Kidney epithelial cell (primary cell): ENCODE measurements around the gene NT5DC4. TPM values are rescaled to one million over a fixed set of nuclear protein-coding genes. Genes with fewer than 3 reads are reported as not detected.

ENCODE experiments used
- DNase-seq: peaks from one replicate; pipeline ENCODE4 v3.0.0-alpha.2; 2010; ENCODE audit warnings: low read depth
- H3K27me3 ChIP-seq: 2 replicates; pipeline ENCODE4 v1.6.0; 2011; ENCODE audit warnings: low read length; ENCODE audit not compliant: control insufficient read depth, insufficient read depth
- H3K36me3 ChIP-seq: 2 replicates; pipeline ENCODE4 v1.5.1; 2011; ENCODE audit warnings: low read length; ENCODE audit not compliant: control insufficient read depth, insufficient read depth
- H3K4me3 ChIP-seq: 2 replicates; pipeline ENCODE4 v1.5.1; 2011; ENCODE audit warnings: low read depth, mild to moderate bottlenecking, control low read depth, low read length
- total RNA-seq: library from RNA; depleted of rRNA; stranded (reverse); fragments of >200 nt; gene quantifications from 2 replicates; pipeline ENCODE4 v1.2.3, GENCODE V29; 2015
- TF ChIP-seq, protein P1 (sequence below): IDR thresholded peaks from 2 replicates; pipeline ENCODE4 v1.5.1; 2011; ENCODE audit warnings: mild to moderate bottlenecking, moderate library complexity, low read length, control low read depth, inconsistent platforms; ENCODE audit not compliant: insufficient read depth, poor library complexity, severe bottlenecking

The NT5DC4 gene
- total RNA-seq, 1 donor from 2014 or later, result not detected

DNA sequence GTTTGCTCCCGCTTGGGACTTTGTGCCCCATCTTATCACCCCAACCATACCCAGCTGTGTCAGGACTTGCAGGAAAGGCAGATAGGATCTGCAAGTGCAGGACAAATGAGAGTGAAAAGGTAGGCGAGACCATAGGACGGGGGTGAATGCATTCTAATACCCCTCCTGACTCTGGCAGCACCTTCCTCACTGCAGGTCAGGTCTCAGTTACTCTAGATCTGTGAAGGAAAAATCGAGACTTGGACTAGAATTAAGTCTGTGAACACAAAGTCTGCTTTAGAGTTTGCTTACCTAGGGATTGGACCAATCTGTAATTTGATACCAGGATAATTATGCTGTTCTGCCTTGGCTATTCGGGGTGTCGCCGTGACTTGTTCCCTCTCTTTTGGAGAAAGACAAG lies 19.7 kb downstream of the NT5DC4 start:
- Histone ChIP-seq H3K27me3 (no peaks in the 10 kb centered on the region), H3K4me3 (no peak overlapping the region), H3K36me3 (no peaks in the 10 kb centered on the region)
- TF ChIP-seq, protein P1, sequence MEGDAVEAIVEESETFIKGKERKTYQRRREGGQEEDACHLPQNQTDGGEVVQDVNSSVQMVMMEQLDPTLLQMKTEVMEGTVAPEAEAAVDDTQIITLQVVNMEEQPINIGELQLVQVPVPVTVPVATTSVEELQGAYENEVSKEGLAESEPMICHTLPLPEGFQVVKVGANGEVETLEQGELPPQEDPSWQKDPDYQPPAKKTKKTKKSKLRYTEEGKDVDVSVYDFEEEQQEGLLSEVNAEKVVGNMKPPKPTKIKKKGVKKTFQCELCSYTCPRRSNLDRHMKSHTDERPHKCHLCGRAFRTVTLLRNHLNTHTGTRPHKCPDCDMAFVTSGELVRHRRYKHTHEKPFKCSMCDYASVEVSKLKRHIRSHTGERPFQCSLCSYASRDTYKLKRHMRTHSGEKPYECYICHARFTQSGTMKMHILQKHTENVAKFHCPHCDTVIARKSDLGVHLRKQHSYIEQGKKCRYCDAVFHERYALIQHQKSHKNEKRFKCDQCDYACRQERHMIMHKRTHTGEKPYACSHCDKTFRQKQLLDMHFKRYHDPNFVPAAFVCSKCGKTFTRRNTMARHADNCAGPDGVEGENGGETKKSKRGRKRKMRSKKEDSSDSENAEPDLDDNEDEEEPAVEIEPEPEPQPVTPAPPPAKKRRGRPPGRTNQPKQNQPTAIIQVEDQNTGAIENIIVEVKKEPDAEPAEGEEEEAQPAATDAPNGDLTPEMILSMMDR, result no peak
- DNase-seq, result no peak

DNA sequence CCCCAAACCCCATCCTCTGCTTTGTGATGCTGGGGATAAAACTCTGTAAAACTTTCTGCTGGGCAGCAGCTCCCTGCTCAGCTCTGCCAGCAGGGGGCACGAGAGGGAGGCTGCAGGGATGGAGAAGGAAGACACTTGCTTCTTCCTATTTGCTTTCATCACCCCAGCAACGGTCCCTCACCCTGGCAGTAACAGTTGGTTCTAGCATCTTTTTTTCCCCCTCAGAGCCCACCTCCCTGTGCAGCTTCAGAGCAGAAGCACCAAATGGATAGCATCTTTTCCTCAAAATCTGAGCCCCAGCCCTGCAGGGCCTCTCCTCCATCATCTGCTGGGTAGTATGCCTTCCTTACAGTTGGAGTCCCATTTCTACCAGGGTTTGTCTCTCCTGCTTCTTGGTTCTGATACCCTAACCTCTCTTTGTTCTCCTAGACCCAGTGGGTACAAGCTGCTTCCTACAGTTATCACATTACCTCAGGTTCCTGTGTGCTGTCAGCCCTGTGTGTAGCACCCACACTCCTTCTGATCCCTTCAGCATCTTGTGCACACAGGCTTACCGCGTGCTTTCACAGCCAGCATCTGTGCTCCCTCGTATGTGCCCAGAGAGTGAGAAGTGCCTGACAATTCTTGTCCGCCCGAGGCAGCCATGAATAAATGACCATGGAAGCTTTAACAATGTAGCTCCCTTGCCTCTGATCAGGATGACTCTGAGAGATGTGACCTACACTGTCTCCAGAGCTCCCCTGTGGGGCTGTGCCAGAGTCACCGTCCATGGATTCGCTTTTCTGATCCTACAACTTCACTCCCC lies 29.1 kb downstream of the NT5DC4 start:
- no peaks in the 10 kb centered on the region for H3K27me3 ChIP-seq
- H3K4me3 ChIP-seq, result no peak overlapping the region
- TF ChIP-seq, protein P1, result peak; percentile 99
- H3K36me3 ChIP-seq, result no peaks in the 10 kb centered on the region
- peak; percentile 44 for DNase-seq

DNA sequence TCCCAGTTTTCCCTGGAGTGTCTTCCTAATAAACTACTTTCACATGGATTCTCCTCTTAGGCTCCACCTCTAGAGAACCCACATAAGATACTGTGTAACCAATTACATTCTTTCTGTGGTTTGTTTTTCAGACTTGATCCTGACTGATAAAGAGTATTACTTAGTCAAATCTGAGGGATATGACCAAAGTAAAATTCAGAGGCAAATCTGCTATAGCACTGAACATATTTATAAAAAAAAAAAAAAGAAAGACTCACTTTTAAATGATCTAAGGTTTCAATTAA lies 29.7 kb downstream of the NT5DC4 start:
- DNase-seq, result no peak

DNA sequence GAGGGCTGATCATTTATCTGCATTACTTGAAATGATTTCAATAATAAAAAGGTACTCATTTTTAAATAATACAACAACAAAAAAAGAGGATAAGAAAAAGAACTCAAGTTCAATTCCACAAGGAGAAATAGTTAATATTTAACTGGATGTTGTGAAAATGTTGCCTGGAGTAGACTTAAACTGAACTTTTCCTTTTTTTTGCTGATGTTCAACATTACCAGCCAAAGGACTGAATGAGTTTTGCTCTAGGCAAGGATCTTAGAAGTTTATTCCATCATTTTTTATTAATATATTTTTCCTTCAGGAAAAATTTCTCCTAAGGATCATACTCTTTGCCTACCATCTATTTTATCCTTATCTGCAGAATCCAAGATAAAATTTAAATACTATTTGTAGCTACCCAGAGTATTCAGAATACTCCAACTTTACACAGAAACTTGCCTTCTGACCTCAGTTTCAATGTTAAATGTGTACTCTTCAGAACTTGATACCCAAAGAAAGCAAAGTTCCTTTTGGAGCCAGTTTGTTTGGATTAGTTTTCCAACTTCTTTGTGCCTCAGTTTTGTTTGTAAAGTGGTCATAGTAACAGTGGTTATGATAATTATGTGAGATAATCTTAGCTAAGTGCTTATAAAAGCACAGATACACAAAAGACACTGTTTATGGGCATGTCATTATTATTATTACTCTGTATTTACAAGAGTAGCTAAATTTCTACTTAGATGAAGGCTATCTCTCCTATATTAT lies 30.8 kb downstream of the NT5DC4 start:
- H3K27me3 ChIP-seq, result no peaks in the 10 kb centered on the region
- no peak for DNase-seq
- H3K4me3 ChIP-seq, result no peak overlapping the region
- TF ChIP-seq, protein P1, result no peak
- no peaks in the 10 kb centered on the region for H3K36me3 ChIP-seq

More for the DNA sequence above, 29.7 kb downstream of the NT5DC4 start:
- H3K27me3 ChIP-seq, result no peaks in the 10 kb centered on the region
- H3K4me3 ChIP-seq, result no peak overlapping the region
- TF ChIP-seq, protein P1, result no peak
- no peaks in the 10 kb centered on the region for H3K36me3 ChIP-seq

DNA sequence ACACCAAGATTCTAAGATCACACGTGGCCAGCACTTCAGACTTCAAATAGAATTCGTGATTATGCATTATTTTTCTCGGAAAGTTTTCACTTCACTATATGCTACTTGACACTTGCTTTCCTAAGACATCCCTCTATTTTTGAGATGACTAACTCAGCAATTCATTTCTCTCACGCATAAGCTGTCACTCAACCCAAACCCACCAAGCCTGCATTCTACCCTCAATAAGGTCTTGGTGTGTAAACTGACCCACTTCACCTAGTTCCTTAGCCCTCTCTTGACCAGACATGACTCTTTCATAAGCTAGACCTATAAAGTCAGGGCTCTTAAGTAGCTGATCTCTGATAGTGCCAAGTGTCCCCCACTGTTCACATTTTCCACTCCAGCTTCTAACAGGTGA lies 31.8 kb downstream of the NT5DC4 start:
- H3K4me3 ChIP-seq, result no peak overlapping the region
- no peaks in the 10 kb centered on the region for H3K36me3 ChIP-seq
- DNase-seq, result no peak
- TF ChIP-seq, protein P1, result no peak
- no peaks in the 10 kb centered on the region for H3K27me3 ChIP-seq

DNA sequence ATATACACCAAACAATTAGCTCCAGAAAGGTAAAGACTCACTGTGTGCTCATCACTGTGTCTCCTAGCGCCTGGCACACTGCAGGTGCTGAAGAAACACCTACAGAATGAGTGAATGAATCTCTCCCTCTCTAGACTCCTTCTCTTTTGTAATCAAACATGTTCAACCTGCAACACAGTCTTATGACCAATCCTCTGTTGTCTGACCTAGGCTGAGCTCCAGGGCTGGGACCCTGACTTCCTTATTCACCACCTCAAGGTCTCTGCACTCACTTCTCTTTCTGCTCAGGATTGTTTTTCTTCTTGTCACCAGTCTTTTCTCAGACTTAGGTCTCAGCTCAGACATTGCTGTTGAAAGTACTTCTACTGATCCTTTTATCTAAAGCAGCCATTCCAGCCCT lies 33.7 kb downstream of the NT5DC4 start:
- no peaks in the 10 kb centered on the region for H3K36me3 ChIP-seq
- TF ChIP-seq, protein P1, result no peak
- no peak overlapping the region for H3K4me3 ChIP-seq
- H3K27me3 ChIP-seq, result no peaks in the 10 kb centered on the region
- no peak for DNase-seq
